Sigmoid colon (tissue), 4 donors: Measurements from ENCODE around the gene BCAS3.

Experiments
- EP300 ChIP-seq, 4 donors: sonication (generic); formaldehyde crosslinking; IDR thresholded peaks; one replicate each; pipeline ENCODE4 v1.6.1; 2017; ENCODE audit warnings: antibody characterized with exemption in 4 of 4
- POLR2A ChIP-seq, 2 donors: fragments of 450-650 bp; IDR thresholded peaks; one replicate each; pipeline ENCODE4 v1.6.1; 2016; ENCODE audit warnings: antibody characterized with exemption in 2 of 2, mild to moderate bottlenecking in 2 of 2, moderate library complexity in 2 of 2
- POLR2AphosphoS5 ChIP-seq, 4 donors: sonication (generic); formaldehyde crosslinking; IDR thresholded peaks; one replicate each; pipeline ENCODE4 v1.6.1; 2017; ENCODE audit warnings: antibody characterized with exemption in 4 of 4
- TF ChIP-seq, protein P1 (sequence below), 4 experiments: fragments of 450-650 bp in 3 of 4; fragments of 200-600 bp in 1 of 4; IDR thresholded peaks; one replicate each; pipeline ENCODE4 v1.5.1; 2016 to 2019; ENCODE audit warnings: antibody characterized with exemption in 4 of 4, mild to moderate bottlenecking in 3 of 4, moderate library complexity in 2 of 4

GRCh38 chr17:61312406-61313295 lies 635.0 kb downstream of the BCAS3 start:
- TF ChIP-seq, protein P1, sequence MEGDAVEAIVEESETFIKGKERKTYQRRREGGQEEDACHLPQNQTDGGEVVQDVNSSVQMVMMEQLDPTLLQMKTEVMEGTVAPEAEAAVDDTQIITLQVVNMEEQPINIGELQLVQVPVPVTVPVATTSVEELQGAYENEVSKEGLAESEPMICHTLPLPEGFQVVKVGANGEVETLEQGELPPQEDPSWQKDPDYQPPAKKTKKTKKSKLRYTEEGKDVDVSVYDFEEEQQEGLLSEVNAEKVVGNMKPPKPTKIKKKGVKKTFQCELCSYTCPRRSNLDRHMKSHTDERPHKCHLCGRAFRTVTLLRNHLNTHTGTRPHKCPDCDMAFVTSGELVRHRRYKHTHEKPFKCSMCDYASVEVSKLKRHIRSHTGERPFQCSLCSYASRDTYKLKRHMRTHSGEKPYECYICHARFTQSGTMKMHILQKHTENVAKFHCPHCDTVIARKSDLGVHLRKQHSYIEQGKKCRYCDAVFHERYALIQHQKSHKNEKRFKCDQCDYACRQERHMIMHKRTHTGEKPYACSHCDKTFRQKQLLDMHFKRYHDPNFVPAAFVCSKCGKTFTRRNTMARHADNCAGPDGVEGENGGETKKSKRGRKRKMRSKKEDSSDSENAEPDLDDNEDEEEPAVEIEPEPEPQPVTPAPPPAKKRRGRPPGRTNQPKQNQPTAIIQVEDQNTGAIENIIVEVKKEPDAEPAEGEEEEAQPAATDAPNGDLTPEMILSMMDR (IDR thresholded peaks at IDR 0.05), result no peak
- no peak for TF ChIP-seq EP300 (IDR thresholded peaks at IDR 0.05)
- no peak for TF ChIP-seq POLR2A (IDR thresholded peaks at IDR 0.05)
- TF ChIP-seq POLR2AphosphoS5 (IDR thresholded peaks at IDR 0.05), result no peak
